Fibroblast of lung (primary cell): ENCODE measurements around the gene MAGEA10. TPM values are rescaled to one million over a fixed set of nuclear protein-coding genes. Genes with fewer than 3 reads are reported as not detected.

Source experiments
- DNase-seq, 2 donors: peaks; one replicate each; pipeline versions ENCODE4 v3.0.0 to v3.0.0-alpha.2; 2010; ENCODE audit warnings: low read depth in 2 of 2
- H2AFZ ChIP-seq: 2 replicates; pipeline ENCODE4 v1.5.1; 2012; ENCODE audit warnings: low read length, control low read depth, inconsistent platforms
- H3K27ac ChIP-seq: 2 replicates; pipeline ENCODE4 v1.5.1; 2011; ENCODE audit warnings: low read length, control low read depth; ENCODE audit not compliant: insufficient read depth
- H3K27me3 ChIP-seq: 2 replicates; pipeline ENCODE4 v1.5.1; 2011; ENCODE audit warnings: mild to moderate bottlenecking, low read length; ENCODE audit not compliant: control insufficient read depth, insufficient read depth
- H3K36me3 ChIP-seq: 2 replicates; pipeline ENCODE4 v1.5.1; 2011; ENCODE audit warnings: low read length; ENCODE audit not compliant: control insufficient read depth, insufficient read depth
- H3K4me1 ChIP-seq: 2 replicates; pipeline ENCODE4 v1.5.1; 2011; ENCODE audit warnings: low read length; ENCODE audit not compliant: control insufficient read depth, insufficient read depth; ENCODE audit errors: extremely low read depth
- H3K4me2 ChIP-seq: 2 replicates; pipeline ENCODE4 v1.5.1; 2011; ENCODE audit warnings: low read length, control low read depth; ENCODE audit not compliant: insufficient read depth; ENCODE audit errors: extremely low read depth
- H3K4me3 ChIP-seq, 4 experiments: fragments of 200-600 bp in 1 of 4; sonication (generic) in 1 of 4; replicated peaks in 1 of 4; 2 replicates each; pipeline ENCODE4 v1.5.1; 2011 to 2016; ENCODE audit warnings: low read length in 4 of 4, low read depth in 3 of 4, mild to moderate bottlenecking in 3 of 4, control low read depth in 2 of 4, inconsistent platforms in 1 of 4, mixed read lengths in 1 of 4; ENCODE audit not compliant: insufficient read depth in 1 of 4; ENCODE audit errors: control extremely low read depth in 1 of 4
- H3K79me2 ChIP-seq: 2 replicates; pipeline ENCODE4 v1.5.1; 2012; ENCODE audit warnings: mild to moderate bottlenecking, low read length, inconsistent platforms; ENCODE audit not compliant: control insufficient read depth, insufficient read depth
- H3K9ac ChIP-seq: 2 replicates; pipeline ENCODE4 v1.5.1; 2011; ENCODE audit warnings: mild to moderate bottlenecking, low read length, control low read depth; ENCODE audit not compliant: insufficient read depth
- H3K9me3 ChIP-seq: 2 replicates; pipeline ENCODE4 v1.5.1; 2012; ENCODE audit warnings: low read depth, low read length; ENCODE audit not compliant: control insufficient read depth, insufficient read depth
- H4K20me1 ChIP-seq: 2 replicates; pipeline ENCODE4 v1.5.1; 2011; ENCODE audit warnings: low read length; ENCODE audit not compliant: control insufficient read depth, insufficient read depth; ENCODE audit errors: extremely low read depth
- CTCF ChIP-seq, 2 donors: IDR thresholded peaks in 1 of 2; conservative IDR thresholded peaks in 1 of 2; 1 replicate in 1 of 2; 2 replicates in 1 of 2; pipeline ENCODE4 v1.5.1; 2011 to 2012; ENCODE audit warnings: low read length in 2 of 2, control low read depth in 1 of 2, inconsistent platforms in 1 of 2, low read depth in 1 of 2, mild to moderate bottlenecking in 1 of 2
- EZH2 ChIP-seq: IDR thresholded peaks from 2 replicates; pipeline ENCODE4 v1.5.1; 2012; ENCODE audit warnings: low read length, control low read depth, mild to moderate bottlenecking; ENCODE audit errors: missing control alignments
- polyA plus RNA-seq, 2 donors: library from polyadenylated mRNA; depleted of rRNA in 1 of 2; stranded (reverse) in 1 of 2; unstranded in 1 of 2; fragments of >200 nt; gene quantifications; 2 replicates each; pipeline ENCODE4 v1.2.1, GENCODE V29; 2011 to 2012; ENCODE audit warnings: missing spikeins in 1 of 2
- total RNA-seq: library from RNA; depleted of rRNA; stranded (reverse); fragments of >200 nt; gene quantifications from 2 replicates; pipeline ENCODE4 v1.2.1, GENCODE V29; 2014

The MAGEA10 gene
- total and polyA plus RNA-seq, 2 donors (not counting 1 experiment from before 2014, with no cell fraction given), result not detected

DNA sequence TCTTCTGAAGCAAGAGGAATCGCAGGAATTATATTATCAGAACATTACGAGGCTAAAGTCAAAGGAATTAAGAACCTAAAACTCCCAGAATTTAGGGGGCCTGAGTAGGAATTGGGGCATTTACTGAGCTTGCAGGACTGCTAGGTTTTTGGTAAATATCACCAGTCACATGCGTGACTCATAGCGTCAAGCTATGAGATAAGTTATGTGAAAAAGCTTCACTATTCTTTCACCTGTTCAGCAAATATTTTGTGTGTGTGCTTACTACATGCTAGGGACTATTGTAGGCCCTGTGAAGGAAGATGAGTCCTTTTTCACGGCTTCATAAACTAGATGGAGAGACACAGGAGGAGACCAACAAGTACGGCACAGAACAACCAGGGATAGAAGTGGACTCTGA, 52.2 kb downstream of the MAGEA10 start:
- TF ChIP-seq EZH2 (no peak), CTCF (conservative IDR thresholded peaks at IDR 0.05 in 1 of 2, IDR thresholded peaks at IDR 0.05 in 1 of 2; ENCODE audit: low read depth in 1 of 2, low read length in 2 of 2) (no peak)
- DNase-seq, result no peak
- no peaks in the 10 kb centered on the region for H3K79me2 ChIP-seq
- no peaks in the 10 kb centered on the region for H3K36me3 ChIP-seq
- no peak overlapping the region for H3K27ac ChIP-seq
- no peaks in the 10 kb centered on the region for H3K9me3 ChIP-seq
- H3K9ac ChIP-seq, result no peak overlapping the region
- no peak overlapping the region for H2AFZ ChIP-seq
- no peaks in the 10 kb centered on the region for H4K20me1 ChIP-seq
- H3K4me1 ChIP-seq, result no peaks in the 10 kb centered on the region
- H3K4me3 ChIP-seq, result no peak overlapping the region
- no peak overlapping the region for H3K4me2 ChIP-seq
- no peaks in the 10 kb centered on the region for H3K27me3 ChIP-seq

Other genes starting within 250 kb of the MAGEA10 start
- gene MAGEA4, start 225.7 kb downstream of the MAGEA10 start, total RNA-seq, result not detected in 2 replicates
- gene MAGEA4, start 225.7 kb downstream of the MAGEA10 start, polyA plus RNA-seq, result not detected in 2 replicates
- 3.8 and 23.1 TPM in 2 replicates for gene GABRE, start 163.9 kb downstream of the MAGEA10 start, total RNA-seq
- 2.0 and 2.1 TPM in 2 replicates for gene GABRE, start 163.9 kb downstream of the MAGEA10 start, polyA plus RNA-seq